Neural cell (in vitro differentiated cells): Measurements from ENCODE around the gene STX18.

ENCODE experiments used
- CTCF ChIP-seq: fragments of 450-650 bp; IDR thresholded peaks from 2 replicates; pipeline ENCODE4 v1.5.1; 2014; ENCODE audit warnings: antibody characterized with exemption, mild to moderate bottlenecking, moderate library complexity; ENCODE audit not compliant: poor library complexity, severe bottlenecking
- EP300 ChIP-seq: fragments of 450-650 bp; conservative IDR thresholded peaks from 2 replicates; pipeline ENCODE4 v1.6.1; 2014; ENCODE audit warnings: antibody characterized with exemption, mild to moderate bottlenecking, moderate library complexity; ENCODE audit not compliant: poor library complexity, severe bottlenecking
- EZH2 ChIP-seq: fragments of 200-600, 300-800 bp; shearing (Covaris generic), sonication (generic); IDR thresholded peaks from 2 replicates; pipeline ENCODE4 v1.6.1; 2014; ENCODE audit warnings: antibody characterized with exemption, low read length, borderline replicate concordance, mild to moderate bottlenecking; ENCODE audit not compliant: insufficient read depth, poor library complexity, severe bottlenecking
- MXI1 ChIP-seq: fragments of 450-650 bp; conservative IDR thresholded peaks from 2 replicates; pipeline ENCODE4 v1.6.1; 2014; ENCODE audit warnings: antibody characterized with exemption, mild to moderate bottlenecking; ENCODE audit not compliant: poor library complexity, severe bottlenecking
- POLR2AphosphoS5 ChIP-seq: IDR thresholded peaks from 2 replicates; pipeline ENCODE4 v1.6.1; 2012
- REST ChIP-seq: IDR thresholded peaks from 2 replicates; pipeline ENCODE4 v1.6.1; 2012; ENCODE audit warnings: borderline replicate concordance
- SMC3 ChIP-seq: fragments of 450-650 bp; conservative IDR thresholded peaks from 2 replicates; pipeline ENCODE4 v1.6.1; 2014; ENCODE audit warnings: antibody characterized with exemption, mild to moderate bottlenecking, moderate library complexity; ENCODE audit not compliant: poor library complexity
- TAF1 ChIP-seq: IDR thresholded peaks from 2 replicates; pipeline ENCODE4 v1.6.1; 2012; ENCODE audit warnings: low read depth

- no peak for TF ChIP-seq EP300
- TF ChIP-seq CTCF: no peak
- no peak for TF ChIP-seq REST
- TF ChIP-seq POLR2AphosphoS5: no peak
- no peak for TF ChIP-seq EZH2
- no peak for TF ChIP-seq MXI1
- no peak for TF ChIP-seq TAF1
- no peak for TF ChIP-seq SMC3
Observed at GRCh38 chr4:4485806-4486205, 56.0 kb downstream of the STX18 start.
